Glutamatergic neuron (in vitro differentiated cells): Measurements from ENCODE around the gene TCL1B. TPM values are rescaled to one million over a fixed set of nuclear protein-coding genes. Genes with fewer than 3 reads are reported as not detected.

ENCODE experiments used
- DNase-seq: peaks from one replicate; pipeline ENCODE4 v3.0.0; 2022
- H3K27ac Mint-ChIP-seq: one replicate; pipeline ENCODE4 v1.8.0; 2020; ENCODE audit warnings: mild to moderate bottlenecking, mixed read lengths, inconsistent platforms; ENCODE audit not compliant: unreplicated experiment
- H3K27me3 Mint-ChIP-seq: one replicate; pipeline ENCODE4 v1.8.0; 2020; ENCODE audit warnings: mild to moderate bottlenecking, moderate library complexity, mixed read lengths, inconsistent platforms; ENCODE audit not compliant: unreplicated experiment
- H3K36me3 Mint-ChIP-seq: one replicate; pipeline ENCODE4 v1.8.0; 2020; ENCODE audit warnings: mild to moderate bottlenecking, mixed read lengths, inconsistent platforms; ENCODE audit not compliant: unreplicated experiment
- H3K4me1 Mint-ChIP-seq: one replicate; pipeline ENCODE4 v1.8.0; 2020; ENCODE audit warnings: mild to moderate bottlenecking, low read depth, mixed read lengths, inconsistent platforms; ENCODE audit not compliant: unreplicated experiment
- H3K4me3 Mint-ChIP-seq: one replicate; pipeline ENCODE4 v1.8.0; 2020; ENCODE audit warnings: mild to moderate bottlenecking, mixed read lengths, inconsistent platforms; ENCODE audit not compliant: unreplicated experiment
- H3K9me3 Mint-ChIP-seq: one replicate; pipeline ENCODE4 v1.8.0; 2020; ENCODE audit warnings: mild to moderate bottlenecking, moderate library complexity, mixed read lengths, inconsistent platforms; ENCODE audit not compliant: unreplicated experiment
- CTCF ChIP-seq: fragments of 200-600 bp; sonication (generic); IDR thresholded peaks from one replicate; pipeline ENCODE4 v1.5.0; 2021; ENCODE audit not compliant: partially characterized antibody, unreplicated experiment
- total RNA-seq: library from RNA; stranded (reverse); fragmentation: NEBNext Ultra II Directional; extraction: Animal tissue kit (Norgen Biotek cat#: 25700); gene quantifications from one replicate; pipeline ENCODE4 v1.2.1, GENCODE V29; 2021; ENCODE audit not compliant: unreplicated experiment

TCL1B gene
- total RNA-seq, 1 donor from 2014 or later = not detected

- Mint-ChIP-seq H3K27ac (no peak overlapping the region), H3K4me3 (no peak overlapping the region), H3K4me1 (no peaks in the 10 kb centered on the region), H3K9me3 (peaks cover 2% of the 10 kb centered on the region), H3K36me3 (no peaks in the 10 kb centered on the region), H3K27me3 (peaks cover 3% of the 10 kb centered on the region)
- no peak for TF ChIP-seq CTCF
- no peak for DNase-seq
Measured at GRCh38 chr14:95705518-95705917, 19.3 kb downstream of the TCL1B start.

- no peak for DNase-seq
- H3K4me3 Mint-ChIP-seq = no peak overlapping the region
- peaks cover 5% of the 10 kb centered on the region for H3K9me3 Mint-ChIP-seq
- H3K27me3 Mint-ChIP-seq = peaks cover 3% of the 10 kb centered on the region
- TF ChIP-seq CTCF = no peak
- H3K27ac Mint-ChIP-seq = no peak overlapping the region
- no peaks in the 10 kb centered on the region for H3K36me3 Mint-ChIP-seq
- no peaks in the 10 kb centered on the region for H3K4me1 Mint-ChIP-seq
Measured at GRCh38 chr14:95707327-95707726, 21.1 kb downstream of the TCL1B start.

GRCh38 chr14:95710106-95710505, 23.9 kb downstream of the TCL1B start:
- DNase-seq = no peak
- H3K9me3 Mint-ChIP-seq = peaks cover 5% of the 10 kb centered on the region
- H3K4me1 Mint-ChIP-seq = no peaks in the 10 kb centered on the region
- H3K27ac Mint-ChIP-seq = no peak overlapping the region
- H3K27me3 Mint-ChIP-seq = peaks cover 4% of the 10 kb centered on the region
- H3K4me3 Mint-ChIP-seq = no peak overlapping the region
- peaks cover 5% of the 10 kb centered on the region for H3K36me3 Mint-ChIP-seq
- TF ChIP-seq CTCF = no peak

- Mint-ChIP-seq H3K27me3 (peaks cover 3% of the 10 kb centered on the region), H3K4me1 (no peaks in the 10 kb centered on the region), H3K27ac (no peak overlapping the region), H3K9me3 (peaks cover 5% of the 10 kb centered on the region), H3K36me3 (peaks cover 5% of the 10 kb centered on the region), H3K4me3 (no peak overlapping the region)
- no peak for TF ChIP-seq CTCF
- no peak for DNase-seq
Measured at GRCh38 chr14:95711476-95712176, 25.4 kb downstream of the TCL1B start.

- Mint-ChIP-seq H3K36me3 (peaks cover 5% of the 10 kb centered on the region), H3K4me3 (no peak overlapping the region), H3K27ac (no peak overlapping the region), H3K4me1 (no peaks in the 10 kb centered on the region), H3K27me3 (peaks cover 3% of the 10 kb centered on the region), H3K9me3 (peaks cover 5% of the 10 kb centered on the region)
- no peak for TF ChIP-seq CTCF
- no peak for DNase-seq
Measured at GRCh38 chr14:95712398-95712797, 26.2 kb downstream of the TCL1B start.
